OCI-LY1 (cell line): ENCODE results near the gene GLI3.

Source experiments
- CTCF ChIP-seq: fragments of 200-600 bp; sonication (generic), shearing (Covaris generic); IDR thresholded peaks from 2 replicates; pipeline ENCODE4 v1.5.1; 2017; ENCODE audit warnings: mild to moderate bottlenecking, antibody characterized with exemption, low read length, moderate library complexity, mixed read lengths
- EZH2 ChIP-seq: fragments of 200-600 bp; sonication (generic), shearing (Covaris generic); IDR thresholded peaks from 2 replicates; pipeline ENCODE4 v1.8.0; 2017; ENCODE audit warnings: borderline replicate concordance, mixed run types, mild to moderate bottlenecking, antibody characterized with exemption, low read length, moderate library complexity, mixed read lengths

- TF ChIP-seq CTCF (no peak), EZH2 (no peak)
Measured at GRCh38 chr7:41964183-41964753, 272.7 kb downstream of the GLI3 start.
